GM18502 (cell line): ENCODE measurements around the gene DPH5.
A peak's percentile ranks its signal among the peaks of the same experiment; 100 is the strongest.
"Not testable (repeated sequence)": the region's sequence is repeated elsewhere in the genome, so short reads cannot be mapped to it uniquely, and the experiment has no call there.

Source experiments
- ATAC-seq: cut with Tn5 transposase; IDR thresholded peaks from one replicate; pipeline ENCODE4 v1.9.1; 2021; ENCODE audit warnings: mild to moderate bottlenecking; ENCODE audit not compliant: unreplicated experiment, poor library complexity

DPH5 gene

DNA sequence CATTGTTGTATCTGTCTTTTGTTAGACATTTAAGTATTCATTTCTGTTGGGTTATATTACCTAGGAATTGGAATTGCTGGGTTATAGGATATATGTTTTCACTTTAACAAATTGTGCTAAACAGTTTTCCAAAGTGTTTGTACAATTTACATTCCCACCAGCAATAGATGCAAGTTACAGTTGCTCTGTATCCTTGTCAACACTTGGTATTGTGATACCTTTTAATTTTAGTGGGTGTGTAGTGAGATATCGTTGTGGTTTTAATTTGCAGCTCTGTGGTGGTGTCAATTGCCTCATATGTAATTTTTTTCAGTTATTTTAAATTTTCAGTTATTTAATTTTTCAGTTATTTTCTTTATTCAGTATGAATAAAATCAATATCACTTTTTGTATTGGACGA, 7.4 kb upstream of the DPH5 start:
- no peak for ATAC-seq

DNA sequence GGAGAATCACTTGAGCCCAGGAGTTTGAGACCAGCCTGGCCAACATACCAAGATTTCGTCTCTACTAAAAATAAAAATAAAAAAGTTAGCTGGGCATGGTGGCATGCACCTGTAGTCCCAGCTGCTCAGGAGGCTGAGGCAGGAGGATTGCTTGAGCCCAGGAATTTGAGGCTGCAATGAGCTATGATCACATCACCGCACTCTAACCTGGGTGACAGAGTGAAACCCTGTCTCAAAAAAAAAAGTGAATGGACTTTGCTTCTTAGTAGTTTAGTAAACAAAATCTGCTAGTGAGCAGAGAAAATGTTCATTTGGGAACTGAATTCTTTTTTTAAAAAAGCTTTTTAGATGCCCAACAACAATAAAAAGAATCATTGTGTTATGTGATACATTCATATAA, 6.5 kb upstream of the DPH5 start:
- ATAC-seq, result not testable (repeated sequence)

DNA sequence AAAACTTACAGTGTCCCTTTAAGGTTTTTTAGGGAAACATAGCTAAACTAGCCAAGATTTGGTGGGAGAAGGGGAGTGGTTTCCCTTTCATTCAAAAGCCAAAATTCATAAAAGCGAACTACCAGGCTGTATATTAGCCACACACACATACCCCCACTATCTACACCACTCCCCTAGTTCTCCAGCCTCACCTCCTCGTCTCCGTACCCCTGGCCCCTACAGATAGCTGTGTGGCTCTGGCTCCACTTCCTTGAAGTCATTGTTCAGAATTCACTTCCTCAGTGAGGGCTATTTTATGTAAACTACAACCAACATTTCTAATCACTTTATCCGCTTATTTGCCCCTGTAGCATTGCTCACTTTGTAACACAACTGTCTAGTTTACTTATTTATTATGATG, 5.3 kb upstream of the DPH5 start:
- no peak for ATAC-seq

DNA sequence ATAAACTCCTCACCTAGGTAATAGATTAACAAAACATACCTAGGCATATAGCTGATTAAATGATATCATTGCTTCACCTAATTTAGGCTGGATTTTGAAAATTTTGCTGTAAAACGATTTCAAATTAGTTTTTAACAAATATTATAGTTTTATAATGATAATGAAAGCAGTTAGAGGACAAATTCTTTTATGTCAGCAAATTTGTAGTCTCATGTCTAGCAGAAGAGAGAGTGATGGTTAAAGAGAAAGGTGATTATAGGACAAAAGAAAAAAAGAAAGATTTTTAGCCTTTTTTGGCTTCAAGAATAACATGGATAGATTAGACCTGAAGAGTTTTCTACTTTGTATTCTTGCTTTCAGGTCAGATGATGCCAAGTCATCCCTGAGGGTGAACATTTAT, 3.6 kb upstream of the DPH5 start:
- no peak for ATAC-seq

DNA sequence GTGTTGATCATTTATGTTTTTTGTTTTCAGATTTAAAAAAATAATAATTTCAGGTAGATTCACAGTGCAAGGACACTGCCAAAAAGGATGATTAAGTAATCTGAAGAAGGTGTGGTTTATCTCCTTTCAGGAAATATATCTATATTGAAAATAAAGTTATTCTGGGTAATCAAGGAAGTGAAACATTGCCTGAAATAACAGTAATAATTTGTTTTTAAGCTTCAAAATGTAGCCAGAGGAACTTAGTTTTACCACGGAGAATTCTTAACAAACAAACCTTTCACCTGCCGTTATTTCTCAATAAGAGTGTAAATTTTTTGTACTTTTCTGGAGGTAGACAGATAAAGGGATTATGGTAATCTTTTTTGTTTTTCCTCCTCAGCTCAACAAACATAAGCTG, 2.9 kb upstream of the DPH5 start:
- ATAC-seq, result no peak

DNA sequence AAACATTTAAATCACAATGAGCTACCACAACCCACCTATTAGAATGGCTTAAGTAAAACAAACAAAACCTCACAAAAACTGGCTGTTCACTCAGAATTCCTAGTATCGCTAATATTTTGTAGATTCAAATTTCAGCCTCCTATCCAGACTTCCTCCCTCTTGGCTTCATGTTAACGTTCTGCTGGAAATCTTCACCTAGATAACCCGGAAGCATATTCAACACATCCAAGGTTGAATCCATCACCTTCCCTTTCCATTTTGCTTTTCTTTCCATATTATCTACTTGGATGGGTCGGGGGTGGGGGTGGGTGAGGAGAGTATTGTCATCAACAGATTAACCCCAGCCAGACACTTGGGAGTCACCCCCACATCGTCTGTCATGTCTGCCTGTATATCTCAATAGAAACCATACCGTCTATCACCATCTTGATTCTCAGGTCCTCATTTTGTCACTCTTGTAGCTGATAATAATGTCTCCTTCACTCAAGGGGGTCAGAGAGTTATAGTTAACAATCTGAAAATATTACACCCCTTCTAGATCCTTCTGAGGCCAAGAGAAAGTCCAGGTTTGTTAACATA, 1.7 kb upstream of the DPH5 start:
- ATAC-seq, result no peak

DNA sequence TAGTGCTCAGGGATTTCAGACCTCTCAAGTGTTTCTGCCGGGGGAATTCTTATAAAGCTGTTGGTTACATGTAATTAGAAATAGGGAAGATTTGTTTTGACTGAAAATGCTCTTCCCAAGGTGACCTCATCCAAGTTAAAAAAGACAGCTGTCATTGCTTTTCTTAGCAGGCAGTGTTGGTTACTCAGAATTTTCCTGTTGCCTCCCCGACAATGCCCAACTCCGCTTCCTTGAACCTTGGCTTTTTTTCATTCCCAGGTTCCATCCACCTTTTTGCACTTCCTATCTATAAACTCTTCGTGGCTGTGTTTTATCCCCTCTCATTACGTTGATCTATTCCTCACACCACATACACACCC, 825 bp upstream of the DPH5 start:
- ATAC-seq, result no peak

DNA sequence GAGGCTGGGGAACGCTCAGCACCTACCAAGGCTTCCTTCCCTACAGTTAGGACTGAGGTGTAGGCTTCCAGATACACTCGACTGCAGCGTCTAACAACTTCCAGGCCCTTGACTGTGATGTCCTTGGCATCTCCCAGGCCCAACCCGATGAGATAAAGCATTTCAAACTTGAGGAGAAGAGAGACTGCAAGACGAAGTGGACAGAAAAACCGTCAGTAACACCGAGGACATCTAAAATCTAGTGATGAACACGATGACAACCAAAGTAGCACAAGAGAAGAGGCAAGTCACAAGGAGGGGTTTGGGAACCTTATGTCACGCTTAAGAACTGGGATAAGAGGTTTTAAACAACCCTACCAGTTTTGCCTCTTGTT, 314 bp downstream of the DPH5 start:
- peak; percentile 40 for ATAC-seq

DNA sequence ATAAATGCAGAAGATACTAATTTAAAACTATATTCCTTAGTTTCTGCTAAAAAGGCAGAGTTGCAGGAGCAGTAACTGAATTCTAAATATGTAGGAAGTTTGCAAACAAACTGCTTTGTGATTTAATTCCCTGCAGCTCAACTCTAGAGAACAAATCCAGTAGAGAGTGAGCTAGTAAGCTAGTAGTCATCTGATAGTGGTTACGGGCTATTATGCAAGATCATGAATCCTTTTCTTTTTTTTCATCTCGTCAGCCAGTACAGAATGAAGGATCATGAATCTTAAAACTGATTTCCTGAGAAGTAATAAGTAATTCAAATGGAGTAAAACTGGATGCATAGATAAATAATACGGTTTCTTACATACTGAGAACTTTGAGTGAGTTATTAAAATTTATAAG, 3.3 kb downstream of the DPH5 start:
- no peak for ATAC-seq

DNA sequence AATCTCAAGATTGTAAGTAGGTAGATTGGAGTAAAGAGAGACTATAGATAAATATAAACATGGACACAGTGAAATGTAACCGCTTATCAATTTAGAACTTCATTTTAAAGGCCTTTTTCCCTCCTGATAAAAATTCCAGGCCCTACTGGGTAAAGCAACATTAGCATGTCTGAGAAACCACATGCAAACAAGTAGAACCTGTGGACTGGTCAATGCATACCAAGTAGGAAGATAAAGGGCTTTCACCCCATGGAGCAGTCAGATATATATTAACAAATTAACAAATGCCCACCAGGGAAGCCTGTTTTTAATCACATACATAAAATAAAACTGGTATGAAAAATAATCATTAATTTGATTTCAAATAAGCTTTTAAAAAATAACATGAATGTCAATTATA, 8.1 kb downstream of the DPH5 start:
- no peak for ATAC-seq

DNA sequence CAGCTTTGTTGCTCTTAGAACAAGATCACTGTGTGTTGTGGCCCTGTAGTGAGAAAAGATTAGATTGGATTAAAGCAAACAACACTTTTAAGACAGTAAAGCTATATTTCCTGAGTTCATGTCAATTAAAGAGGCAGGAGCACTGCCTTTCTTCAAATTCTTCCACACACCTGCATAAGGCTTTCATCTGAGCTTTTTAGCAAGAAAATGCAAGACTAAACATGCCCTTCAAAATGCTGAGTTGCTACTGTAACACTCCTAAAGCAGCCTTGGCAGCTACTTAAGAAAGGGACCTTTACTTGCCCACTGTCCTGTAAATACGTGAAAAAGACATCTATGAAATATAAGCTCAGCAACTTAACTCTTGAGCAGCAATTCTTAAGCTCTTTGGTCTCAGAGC, 11.8 kb downstream of the DPH5 start:
- ATAC-seq, result no peak

DNA sequence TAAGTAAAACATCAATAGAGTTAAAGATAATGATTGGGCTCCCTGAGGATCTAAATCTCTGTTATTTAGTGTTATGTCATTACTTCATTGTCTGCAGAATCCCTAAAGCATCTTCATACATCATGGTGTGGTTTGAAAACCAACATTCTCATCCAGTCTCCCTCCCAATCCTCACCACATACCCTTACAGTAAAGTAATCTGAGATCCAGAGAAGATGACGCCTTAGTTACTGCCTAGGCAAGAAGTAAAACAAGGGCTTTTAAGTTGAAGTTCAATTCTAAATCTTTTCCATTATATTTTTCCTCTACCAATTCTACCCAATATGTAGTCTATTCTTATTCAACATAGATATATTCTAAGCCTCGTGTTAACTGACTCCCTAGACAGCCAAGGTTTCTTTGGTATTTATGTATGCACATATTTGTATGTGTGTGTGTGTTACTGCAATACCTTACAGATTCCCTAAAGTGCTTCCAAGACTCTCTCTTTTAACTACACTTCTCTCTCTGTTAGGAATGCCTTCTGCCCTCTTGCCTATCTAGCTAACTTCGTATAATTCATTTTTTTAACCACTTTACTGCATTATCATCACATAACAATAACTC, 17.3 kb downstream of the DPH5 start:
- no peak for ATAC-seq

DNA sequence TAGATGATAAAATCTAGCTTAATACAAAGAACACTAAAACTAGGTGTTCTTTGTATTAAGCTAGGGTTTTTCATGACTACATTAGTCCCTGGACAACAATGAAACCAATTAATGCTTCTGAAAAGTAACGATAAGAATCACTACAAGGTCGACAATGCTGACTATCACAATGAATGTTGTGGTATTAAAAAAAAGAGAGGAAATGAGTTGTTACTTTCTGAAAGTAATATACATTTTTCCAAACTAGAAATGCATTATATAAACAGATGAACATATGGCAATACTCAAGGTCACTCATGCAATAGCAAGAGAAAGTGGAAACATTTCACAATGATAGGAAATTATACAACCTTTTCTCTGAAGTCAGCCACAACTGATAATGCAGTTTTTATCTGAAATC, 19.0 kb downstream of the DPH5 start:
- no peak for ATAC-seq

DNA sequence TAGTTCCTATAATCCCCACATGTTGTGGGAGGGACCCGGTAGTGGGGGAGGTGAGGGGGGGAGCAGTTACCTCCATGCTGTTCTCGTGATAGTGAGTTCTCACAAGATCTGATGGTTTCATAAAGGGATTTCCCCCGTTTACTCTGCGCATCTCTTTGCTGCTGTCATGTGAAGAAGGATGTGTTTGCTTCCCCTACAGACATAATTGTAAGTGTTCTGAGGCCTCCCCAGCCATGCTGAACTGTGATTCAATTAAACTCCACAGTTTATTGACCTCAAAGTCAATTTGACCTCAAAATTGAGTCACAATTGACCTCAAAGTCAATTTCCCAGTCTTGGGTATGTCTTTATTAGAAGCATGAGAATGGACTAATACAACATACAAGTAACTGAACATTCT, 19.7 kb downstream of the DPH5 start:
- no peak for ATAC-seq

DNA sequence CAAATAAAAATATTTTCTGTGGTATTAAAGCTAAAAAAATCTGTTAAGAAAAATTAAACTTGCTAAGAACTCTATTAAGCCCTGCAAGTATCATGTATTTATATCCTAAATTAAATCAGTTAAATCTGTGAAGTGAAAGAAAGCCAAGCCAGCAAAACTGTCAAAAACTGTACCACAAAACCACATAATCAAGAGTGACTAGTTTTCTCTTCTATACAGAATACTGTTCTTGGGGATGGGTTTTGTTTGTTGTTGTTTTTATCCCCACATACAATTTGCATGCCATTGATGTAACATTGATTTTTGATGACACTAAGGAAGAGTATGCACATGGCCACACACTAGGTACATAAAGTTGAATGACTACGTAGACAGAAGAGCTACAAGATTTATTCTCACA, 20.4 kb downstream of the DPH5 start:
- no peak for ATAC-seq

DNA sequence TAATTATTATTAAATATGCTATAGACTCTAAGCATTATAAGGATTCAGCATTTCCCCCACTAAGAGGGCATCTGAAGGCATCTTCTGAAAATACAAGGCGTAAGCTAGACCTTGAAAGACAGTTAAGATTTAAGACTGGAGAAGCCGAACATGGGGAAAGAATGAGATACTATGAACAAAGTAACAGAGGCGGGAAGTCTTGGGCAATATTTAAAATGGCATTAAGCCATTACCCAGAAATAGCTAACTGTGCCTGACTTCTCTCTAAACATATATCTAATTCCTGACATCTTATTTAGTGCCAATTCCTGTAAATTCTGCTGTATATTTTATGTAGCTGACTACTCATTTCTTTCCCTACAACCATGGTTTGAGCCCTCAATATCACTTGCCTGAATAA, 20.9 kb downstream of the DPH5 start:
- no peak for ATAC-seq

DNA sequence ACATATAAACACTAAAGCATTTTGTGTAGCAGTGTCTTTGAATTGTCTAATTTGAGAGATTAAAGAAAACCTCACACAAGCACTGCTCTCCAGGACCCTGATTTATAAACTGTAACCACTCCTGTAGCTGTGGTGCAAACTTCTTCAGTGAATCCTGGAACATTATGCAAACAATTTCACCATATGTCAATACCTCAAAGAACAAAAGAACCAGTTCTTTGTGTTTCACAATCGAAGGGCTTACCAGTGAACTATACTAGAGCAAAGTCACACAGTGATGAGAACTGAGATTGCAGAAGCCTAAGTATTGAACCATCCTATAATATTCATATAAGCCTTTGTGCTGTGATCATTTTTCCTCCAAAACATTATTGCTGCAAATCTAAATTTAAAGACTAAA, 21.5 kb downstream of the DPH5 start:
- no peak for ATAC-seq

DNA sequence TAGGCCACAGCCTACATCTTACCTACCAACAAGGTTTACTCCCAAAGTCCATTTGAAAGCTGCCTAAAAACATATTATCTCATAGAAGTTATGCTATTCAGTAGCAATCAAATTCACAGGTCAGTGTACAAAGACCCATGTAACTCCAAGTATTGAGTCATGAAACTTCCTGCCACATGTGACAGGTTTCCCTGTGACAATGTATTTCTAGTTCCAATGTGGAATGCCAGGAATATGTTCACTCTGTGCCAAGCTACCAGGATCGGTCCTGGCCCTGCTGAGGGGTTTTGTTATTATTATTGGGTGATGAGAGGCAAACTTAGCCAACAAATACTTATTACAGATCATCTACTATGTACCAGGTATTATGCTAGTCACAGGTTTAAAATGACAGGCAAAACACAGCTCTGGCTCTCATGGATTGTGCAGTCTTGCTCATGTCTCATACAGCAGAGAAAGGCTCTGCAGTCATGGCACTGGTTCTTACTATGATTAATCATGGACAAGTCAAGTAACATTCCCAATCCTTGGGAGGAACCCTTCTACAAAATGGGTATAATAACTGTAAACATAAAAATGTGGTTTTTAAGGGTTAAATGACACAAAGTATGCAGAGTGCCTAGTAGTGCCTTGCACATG, 22.5 kb downstream of the DPH5 start:
- no peak for ATAC-seq

DNA sequence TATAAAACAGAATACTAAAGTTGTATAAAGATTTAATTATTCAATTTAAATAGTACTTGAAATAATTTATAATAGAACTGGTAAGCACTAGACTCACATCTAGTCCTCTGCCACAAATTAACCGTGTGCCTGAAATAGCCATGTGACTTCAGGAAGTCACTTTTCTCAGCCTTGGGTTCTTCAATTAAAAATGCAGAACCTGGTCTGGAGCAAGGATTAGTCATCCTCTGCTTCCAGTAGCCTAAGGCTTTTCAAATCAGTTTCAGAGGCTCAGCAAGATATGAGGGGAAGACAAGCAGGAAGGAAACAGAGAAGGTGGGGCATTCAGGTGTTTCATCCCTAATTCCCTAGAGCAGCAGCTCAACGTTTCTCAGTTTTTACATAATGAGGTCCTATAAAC, 23.0 kb downstream of the DPH5 start:
- ATAC-seq, result no peak

DNA sequence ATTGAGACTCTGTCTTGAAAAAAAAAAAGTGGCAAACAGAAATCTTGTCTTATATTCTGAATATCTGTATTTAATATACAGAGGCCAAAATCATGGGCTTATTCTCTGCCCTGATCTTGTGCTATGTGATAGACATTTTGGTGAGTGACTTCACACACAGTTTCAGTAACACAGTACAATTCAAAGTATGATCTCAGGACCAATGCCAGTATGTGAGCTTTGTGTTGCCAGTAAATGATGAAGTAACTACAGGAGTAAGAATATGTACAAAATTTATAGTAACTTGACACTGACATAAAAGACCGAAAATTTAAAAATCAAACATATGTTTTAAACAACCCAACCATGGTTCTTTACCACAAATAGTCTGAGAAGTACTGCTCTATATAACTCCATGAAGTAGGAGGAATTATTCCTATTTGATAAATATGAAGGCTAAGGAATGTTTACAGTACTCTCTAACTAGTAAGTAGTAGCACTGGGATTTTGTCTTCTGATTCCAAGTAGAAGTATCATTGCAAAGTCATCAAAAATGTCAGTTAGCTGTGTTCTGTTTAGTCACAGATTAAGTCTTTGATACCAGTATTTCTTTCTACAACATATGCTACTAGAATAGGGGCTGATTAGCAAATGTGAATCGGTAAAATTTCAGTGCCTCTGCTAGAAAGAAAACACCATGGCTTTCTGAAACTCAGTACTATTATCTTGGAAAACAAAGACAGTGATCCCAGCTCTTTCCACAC, 25.3 kb downstream of the DPH5 start:
- ATAC-seq, result no peak

DNA sequence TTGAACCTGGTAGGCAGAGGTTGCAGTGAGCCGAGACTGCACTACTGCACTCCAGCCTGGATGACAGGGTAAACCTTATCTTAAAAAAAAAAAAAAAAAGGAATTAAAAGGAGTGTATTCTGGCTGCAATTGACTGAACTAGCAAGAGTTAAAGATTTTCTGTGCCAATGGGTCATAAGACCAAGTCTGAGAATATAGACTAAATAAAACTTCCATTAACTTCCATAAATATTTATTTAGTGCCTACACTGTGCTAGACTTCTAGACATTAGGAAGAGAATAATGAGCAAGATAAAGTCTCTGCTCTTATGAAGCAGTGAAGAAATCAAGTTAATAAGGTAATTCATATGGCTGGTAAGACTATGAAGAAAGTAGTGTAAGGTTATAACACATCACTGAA, 27.2 kb downstream of the DPH5 start:
- ATAC-seq, result no peak
